Stimulated activated CD4-positive, alpha-beta T cell treated with anti-CD3 and anti-CD28 coated beads, TNF-alpha, amount 100 ng/mL, for 1 hour (primary cell): ENCODE results near the gene PIGS.
A peak's percentile ranks its signal among the peaks of the same experiment; 100 is the strongest.
"Not testable (repeated sequence)": the region's sequence is repeated elsewhere in the genome, so short reads cannot be mapped to it uniquely, and the experiment has no call there.

Experiments
- DNase-seq, 3 donors: peaks; one replicate each; pipeline ENCODE4 v3.0.0-alpha.2; 2020; ENCODE audit warnings: low read depth in 3 of 3, low spot score in 1 of 3

PIGS gene

GRCh38 chr17:28571361-28572122, at the start of gene PIGS:
Gene PIGS, minus strand, starts transcription at chr17:28571524. Its CDS starts 28 bp downstream, at chr17:28571496.
- peak; percentile 69 to 81 (median 81) for DNase-seq

- DNase-seq, result no peak
Observed at GRCh38 chr17:28620010-28620409, 48.7 kb upstream of the PIGS start.

- DNase-seq, result no peak
Observed at GRCh38 chr17:28618464-28618863, 47.1 kb upstream of the PIGS start.

- DNase-seq, result no peak
Observed at GRCh38 chr17:28616281-28616680, 45.0 kb upstream of the PIGS start.

GRCh38 chr17:28615260-28615940, 44.1 kb upstream of the PIGS start:
- no peak for DNase-seq

- DNase-seq, result no peak
Observed at GRCh38 chr17:28613931-28614381, 42.6 kb upstream of the PIGS start, which contains the start of gene RSKR. Gene RSKR, minus strand, starts transcription at chr17:28614185. Its CDS starts 24 bp downstream, at chr17:28614161.

- peak in 1 of 3 donors; percentile 16 for DNase-seq
Observed at GRCh38 chr17:28612936-28613872, 41.9 kb upstream of the PIGS start.

- no peak for DNase-seq
Observed at GRCh38 chr17:28612531-28612930, 41.2 kb upstream of the PIGS start.

- DNase-seq, result no peak
Observed at GRCh38 chr17:28610376-28610775, 39.1 kb upstream of the PIGS start.

GRCh38 chr17:28604031-28604430, 32.7 kb upstream of the PIGS start:
- DNase-seq, result not testable (repeated sequence)

GRCh38 chr17:28599311-28600184, 28.2 kb upstream of the PIGS start:
- DNase-seq, result peak; percentile 5 to 47 (median 42)

- DNase-seq, result peak; percentile 88 to 93 (median 91)
Observed at GRCh38 chr17:28598799-28599310, 27.5 kb upstream of the PIGS start, which contains the start of gene SPAG5. Gene SPAG5, minus strand, starts transcription at chr17:28599025. Its CDS starts 79 bp downstream, at chr17:28598946.

GRCh38 chr17:28598389-28598788, 27.1 kb upstream of the PIGS start:
- no peak for DNase-seq

GRCh38 chr17:28597606-28598383, 26.5 kb upstream of the PIGS start:
- no peak for DNase-seq

GRCh38 chr17:28592260-28592659, 20.9 kb upstream of the PIGS start:
- DNase-seq, result no peak

- DNase-seq, result no peak
Observed at GRCh38 chr17:28585851-28586250, 14.5 kb upstream of the PIGS start.

GRCh38 chr17:28584434-28584833, 13.1 kb upstream of the PIGS start:
- DNase-seq, result no peak

- no peak for DNase-seq
Observed at GRCh38 chr17:28582513-28582912, 11.2 kb upstream of the PIGS start.

GRCh38 chr17:28580959-28581358, 9.6 kb upstream of the PIGS start:
- no peak for DNase-seq
